H1 (cell line): ENCODE data around the gene PRXL2A. TPM values are rescaled to one million over a fixed set of nuclear protein-coding genes. Genes with fewer than 3 reads are reported as not detected.

ENCODE experiments used
- CBX8 ChIP-seq: fragments of 300-800, 300-1000 bp; sonication (generic); IDR thresholded peaks from 2 replicates; pipeline ENCODE4 v1.7.1; 2016; ENCODE audit warnings: low read depth, low read length, borderline replicate concordance
- CEBPB ChIP-seq: IDR thresholded peaks from 2 replicates; pipeline ENCODE4 v1.6.1; 2012; ENCODE audit warnings: low read depth, low read length
- CHD1 ChIP-seq: IDR thresholded peaks from 2 replicates; pipeline ENCODE4 v1.6.1; 2012; ENCODE audit warnings: low read depth, low read length, improper control_type of control experiment
- CHD7 ChIP-seq: fragments of 300-600 bp; sonication (generic); IDR thresholded peaks from 2 replicates; pipeline ENCODE4 v1.7.1; 2012; ENCODE audit warnings: low read length, moderate library complexity, mild to moderate bottlenecking, inconsistent platforms; ENCODE audit not compliant: insufficient replicate concordance
- FOSL1 ChIP-seq: IDR thresholded peaks from 2 replicates; pipeline ENCODE4 v1.6.1; 2011; ENCODE audit warnings: mild to moderate bottlenecking, low read depth, low read length, moderate library complexity; ENCODE audit not compliant: insufficient read depth
- PHF8 ChIP-seq: fragments of 200-600 bp; sonication (generic); conservative IDR thresholded peaks from 2 replicates; pipeline ENCODE4 v1.7.1; 2012; ENCODE audit warnings: low read depth, mild to moderate bottlenecking, inconsistent platforms, low read length, moderate library complexity
- RNF2 ChIP-seq: fragments of 200-900, 300-1000 bp; sonication (generic); IDR thresholded peaks from 2 replicates; pipeline ENCODE4 v1.7.1; 2016; ENCODE audit warnings: borderline replicate concordance, low read depth, mild to moderate bottlenecking, antibody characterized with exemption, low read length; ENCODE audit not compliant: poor library complexity, severe bottlenecking; ENCODE audit errors: missing control alignments
- SIRT6 ChIP-seq: IDR thresholded peaks from one replicate; pipeline ENCODE4 v1.7.1; 2012; ENCODE audit warnings: low read length, inconsistent platforms
- SIX5 ChIP-seq: IDR thresholded peaks from 2 replicates; pipeline ENCODE4 v1.6.1; 2011; ENCODE audit warnings: mild to moderate bottlenecking, low read depth, low read length
- TBP ChIP-seq: IDR thresholded peaks from 2 replicates; pipeline ENCODE4 v1.6.1; 2011; ENCODE audit warnings: low read depth, low read length, improper control_type of control experiment
- polyA plus RNA-seq, 7 experiments: library from polyadenylated mRNA; depleted of rRNA in 3 of 7; stranded (reverse) in 5 of 7; unstranded in 2 of 7; fragments of >200 nt in 5 of 7; fragments of 200-250 nt in 2 of 7; gene quantifications; 1 replicate in 5 of 7; 2 replicates in 1 of 7; 4 replicates in 1 of 7; pipeline versions ENCODE4 v1.2.1 to v1.2.3, GENCODE V29; 2011 to 2013; ENCODE audit warnings: missing spikeins in 2 of 7, mixed read lengths in 2 of 7
- total RNA-seq: library from RNA; stranded (reverse); fragmentation: NEBNext Ultra II Directional; extraction: Animal tissue kit (Norgen Biotek cat#: 25700); gene quantifications from 2 replicates; pipeline ENCODE4 v1.2.1, GENCODE V29; 2021

Gene PRXL2A
- total and polyA plus RNA-seq, 2 of the 8 experiments (the other 6 are each of a cell fraction or from before 2014, with no cell fraction given), result 13.4 to 58.3 TPM

GRCh38 chr10:80429521-80429973 lies 21.2 kb downstream of the PRXL2A start (continued):
- TF ChIP-seq CHD7 (no peak), SIRT6 (no peak), RNF2 (no peak), FOSL1 (no peak), CHD1 (no peak), TBP (no peak), PHF8 (no peak), SIX5 (no peak), CEBPB (no peak), CBX8 (no peak)
- TF ChIP-seq, all 59 proteins: peak for 0
